CD4-positive, alpha-beta T cell treated with Interleukin-6 for 4 hours (primary cell): Measurements from ENCODE around the gene STS.

ENCODE experiments used
- DNase-seq: peaks from one replicate; pipeline ENCODE4 v3.0.0-alpha.2; 2020; ENCODE audit warnings: mixed read lengths

Gene STS, protein sequence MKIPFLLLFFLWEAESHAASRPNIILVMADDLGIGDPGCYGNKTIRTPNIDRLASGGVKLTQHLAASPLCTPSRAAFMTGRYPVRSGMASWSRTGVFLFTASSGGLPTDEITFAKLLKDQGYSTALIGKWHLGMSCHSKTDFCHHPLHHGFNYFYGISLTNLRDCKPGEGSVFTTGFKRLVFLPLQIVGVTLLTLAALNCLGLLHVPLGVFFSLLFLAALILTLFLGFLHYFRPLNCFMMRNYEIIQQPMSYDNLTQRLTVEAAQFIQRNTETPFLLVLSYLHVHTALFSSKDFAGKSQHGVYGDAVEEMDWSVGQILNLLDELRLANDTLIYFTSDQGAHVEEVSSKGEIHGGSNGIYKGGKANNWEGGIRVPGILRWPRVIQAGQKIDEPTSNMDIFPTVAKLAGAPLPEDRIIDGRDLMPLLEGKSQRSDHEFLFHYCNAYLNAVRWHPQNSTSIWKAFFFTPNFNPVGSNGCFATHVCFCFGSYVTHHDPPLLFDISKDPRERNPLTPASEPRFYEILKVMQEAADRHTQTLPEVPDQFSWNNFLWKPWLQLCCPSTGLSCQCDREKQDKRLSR

DNA sequence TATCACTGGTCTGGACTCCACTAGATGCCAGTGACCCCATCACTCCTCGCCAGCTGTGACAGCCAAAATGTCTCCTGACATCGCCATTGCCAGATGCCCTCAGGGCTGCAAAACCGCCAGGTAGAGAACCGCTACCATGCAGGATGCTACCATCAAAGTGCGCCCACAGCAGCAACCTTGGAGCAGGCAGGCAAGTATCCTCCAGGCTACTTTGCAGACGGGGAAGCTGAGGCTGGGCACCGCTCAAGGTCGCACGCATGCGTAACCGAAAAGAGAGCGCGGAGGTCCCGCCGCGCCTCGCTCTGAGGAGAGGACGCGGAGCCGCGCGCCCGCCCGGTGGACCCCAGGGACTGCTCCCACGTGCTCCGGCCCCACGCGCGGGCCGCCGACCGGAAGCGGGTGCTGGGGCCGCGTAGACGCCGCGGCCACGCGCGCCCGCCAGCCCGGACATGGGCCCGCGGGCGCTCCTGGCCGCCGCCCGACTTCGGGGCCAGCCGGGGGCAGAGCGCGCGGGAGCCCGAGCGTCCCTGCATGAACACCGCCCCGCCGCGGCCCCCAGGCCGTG is at the start of gene STS:
STS (plus strand) TSS at position 300 of the 565 bp plus-strand sequence. CDS start 105,488 bp downstream, outside the sequence.
- peak; percentile 60 for DNase-seq

DNA sequence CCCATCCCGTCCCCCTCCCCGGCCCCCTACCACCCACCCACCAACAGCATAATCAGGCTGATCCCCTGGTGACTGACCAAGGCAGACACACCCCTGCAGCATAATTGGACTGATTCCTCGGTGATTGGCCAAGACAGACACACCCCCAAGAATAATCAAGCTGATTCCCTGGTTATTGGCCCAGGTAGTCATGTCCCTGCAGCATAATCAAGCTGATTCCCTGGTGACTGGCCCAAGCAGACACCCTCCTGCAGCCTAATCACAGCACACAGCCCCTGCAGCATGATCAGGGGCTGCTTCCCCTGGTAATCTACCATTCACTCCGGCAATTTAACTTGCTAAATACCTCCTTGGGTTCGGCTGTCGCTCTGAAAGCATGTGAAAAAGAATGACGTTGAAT is 47.5 kb upstream of the STS start:
- DNase-seq, result no peak

DNA sequence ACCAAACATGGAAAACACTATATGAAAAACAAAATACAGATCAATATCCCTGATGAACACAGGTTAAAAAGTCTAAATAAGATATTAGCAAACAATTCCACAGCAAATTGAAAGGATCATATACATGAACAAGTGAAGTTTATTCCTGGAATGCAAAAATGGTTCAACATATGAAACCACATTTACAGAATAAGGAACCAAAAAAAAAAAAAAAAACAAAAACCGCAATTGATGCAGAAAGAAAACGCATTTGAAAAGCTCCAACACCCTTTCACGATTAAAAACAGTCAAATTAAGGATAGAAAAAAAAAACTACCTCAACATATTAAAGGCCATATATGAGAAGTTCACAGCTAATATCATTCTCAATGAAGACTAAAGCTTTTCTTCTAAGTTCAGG is 45.4 kb upstream of the STS start:
- no peak for DNase-seq

- no peak for DNase-seq
Observed at GRCh38 chrX:7106649-7107048, 40.9 kb upstream of the STS start.

- DNase-seq, result no peak
Observed at GRCh38 chrX:7108030-7108429, 39.5 kb upstream of the STS start.

- DNase-seq, result no peak
Observed at GRCh38 chrX:7109049-7109531, 38.4 kb upstream of the STS start.

GRCh38 chrX:7109838-7110793 is 37.4 kb upstream of the STS start:
- DNase-seq, result no peak

GRCh38 chrX:7110821-7111276 is 36.7 kb upstream of the STS start:
- DNase-seq, result no peak

DNA sequence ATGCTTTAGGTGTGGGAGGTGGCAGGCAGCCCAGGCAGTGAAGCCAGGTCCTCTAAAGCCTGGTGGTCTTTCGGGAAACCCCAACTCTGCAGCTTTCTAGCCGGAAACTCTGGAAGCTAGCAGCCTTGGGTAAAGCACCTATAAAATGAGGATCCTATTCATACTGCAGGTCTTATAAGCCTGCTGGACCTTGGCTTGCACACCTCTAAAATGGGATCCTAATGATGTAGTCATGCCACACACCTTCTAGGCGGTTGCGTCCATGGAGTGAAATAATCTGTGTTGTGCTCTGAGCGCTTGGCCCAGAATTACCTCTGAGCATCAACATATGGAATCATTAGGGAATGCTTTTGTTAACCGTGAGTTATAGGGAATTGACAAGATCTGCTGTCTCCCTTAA is 36.0 kb upstream of the STS start:
- DNase-seq, result no peak

DNA sequence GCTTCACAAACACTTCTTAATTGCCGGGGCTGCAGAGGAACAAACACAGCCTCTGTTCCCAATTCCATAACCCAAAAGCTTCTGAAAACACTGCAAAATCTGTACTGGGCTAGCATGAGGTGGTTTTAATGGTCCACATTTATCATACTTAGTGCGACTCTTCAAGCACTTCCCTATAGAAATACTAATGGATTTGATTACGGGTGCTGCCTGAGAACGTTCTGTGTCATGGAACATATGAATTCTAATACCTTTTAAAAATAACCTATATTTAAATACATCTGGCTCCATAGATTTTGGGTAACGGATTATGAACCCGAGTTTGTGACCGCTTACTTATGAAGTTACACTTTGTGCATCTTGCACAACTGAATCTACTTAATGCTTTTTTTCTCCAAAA is 35.4 kb upstream of the STS start:
- DNase-seq, result no peak

- DNase-seq, result no peak
Observed at GRCh38 chrX:7115557-7115956, 32.0 kb upstream of the STS start.

DNA sequence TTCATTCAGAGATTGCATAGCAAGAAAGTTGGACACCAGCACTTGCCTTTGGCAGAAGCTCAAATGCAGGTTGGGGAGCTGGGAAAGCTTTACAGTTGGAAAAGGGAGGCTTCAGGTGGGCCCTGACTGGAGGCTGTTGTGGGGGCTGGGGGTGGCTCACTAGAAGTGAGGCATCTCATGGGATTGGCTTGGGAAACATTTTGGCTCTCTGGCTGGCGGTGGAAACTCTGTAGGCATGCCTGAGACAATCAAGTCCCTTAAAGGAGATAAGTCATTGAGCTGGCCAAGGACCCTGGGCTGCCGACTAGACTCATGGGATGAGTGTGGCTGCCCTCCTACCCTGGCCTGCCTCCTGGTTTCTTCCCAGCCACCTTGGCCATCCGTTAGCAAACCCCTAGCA is 31.4 kb upstream of the STS start:
- DNase-seq, result no peak

GRCh38 chrX:7117587-7117986 is 29.9 kb upstream of the STS start:
- no peak for DNase-seq

DNA sequence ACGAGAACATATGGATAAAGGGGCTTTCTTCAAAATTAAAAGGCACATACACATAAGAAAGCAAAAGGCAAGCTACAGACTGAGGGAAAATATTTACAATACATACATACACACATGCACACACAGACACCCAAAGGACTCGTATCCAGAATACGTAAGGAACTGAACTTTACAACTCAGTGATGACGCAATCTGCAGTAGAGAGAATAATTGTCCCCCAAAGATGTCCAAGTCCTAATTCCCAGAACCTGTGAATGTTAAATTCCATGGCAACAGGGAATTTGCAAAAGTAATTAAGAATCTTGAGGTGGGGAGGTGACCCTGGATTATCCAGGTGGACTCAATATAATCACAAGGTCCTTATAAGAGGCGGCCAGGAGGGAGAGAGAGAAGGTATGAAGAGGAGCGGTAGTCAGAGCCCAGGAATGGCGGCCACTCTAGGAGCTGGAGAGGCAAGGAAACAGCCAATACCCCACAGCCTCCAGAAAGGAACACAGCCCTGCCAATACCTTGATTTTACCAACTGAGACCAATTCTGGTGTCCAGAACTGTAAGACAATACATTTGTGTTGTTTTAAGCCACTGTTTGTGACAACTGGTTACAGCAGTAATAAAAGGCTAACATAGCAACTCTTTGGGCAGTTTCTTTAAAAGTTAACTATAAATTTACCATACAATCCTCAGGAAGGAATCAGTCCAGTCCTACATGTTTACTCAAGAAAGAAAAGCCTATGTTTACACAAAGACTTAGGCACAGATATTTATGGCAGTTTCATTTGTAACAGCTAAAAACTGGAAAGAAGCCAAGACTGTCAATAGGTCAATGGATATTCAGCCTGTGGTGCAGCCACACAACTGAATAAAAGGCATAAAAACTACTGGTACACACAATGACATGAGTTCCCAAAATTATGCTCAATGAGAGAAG is 27.3 kb upstream of the STS start:
- DNase-seq, result no peak

GRCh38 chrX:7120878-7121219 is 26.7 kb upstream of the STS start:
- DNase-seq, result no peak

- no peak for DNase-seq
Observed at GRCh38 chrX:7127056-7127455, 20.5 kb upstream of the STS start.

GRCh38 chrX:7131621-7132020 is 15.9 kb upstream of the STS start:
- DNase-seq, result no peak

GRCh38 chrX:7132335-7133049 is 15.0 kb upstream of the STS start:
- DNase-seq, result peak; percentile 44

DNA sequence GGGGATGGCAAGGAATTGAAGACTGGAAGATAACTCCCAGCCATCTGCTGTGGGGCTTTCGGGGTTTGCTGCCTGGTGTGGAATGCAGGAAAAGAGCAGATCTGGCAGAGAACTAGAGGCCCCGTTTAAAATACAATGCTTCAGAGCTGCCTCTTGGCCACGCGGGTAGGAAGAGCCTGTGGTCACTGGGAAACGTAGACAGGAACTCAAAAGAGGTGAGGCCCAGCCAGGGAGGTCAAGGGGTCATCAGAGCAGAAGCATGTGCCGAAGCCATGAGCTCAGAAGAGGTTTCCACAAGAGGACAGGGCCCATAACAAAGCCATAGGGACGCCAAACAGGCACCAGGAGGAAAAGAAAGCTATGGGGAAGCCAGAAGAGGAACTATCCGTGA is 14.5 kb upstream of the STS start:
- no peak for DNase-seq

DNA sequence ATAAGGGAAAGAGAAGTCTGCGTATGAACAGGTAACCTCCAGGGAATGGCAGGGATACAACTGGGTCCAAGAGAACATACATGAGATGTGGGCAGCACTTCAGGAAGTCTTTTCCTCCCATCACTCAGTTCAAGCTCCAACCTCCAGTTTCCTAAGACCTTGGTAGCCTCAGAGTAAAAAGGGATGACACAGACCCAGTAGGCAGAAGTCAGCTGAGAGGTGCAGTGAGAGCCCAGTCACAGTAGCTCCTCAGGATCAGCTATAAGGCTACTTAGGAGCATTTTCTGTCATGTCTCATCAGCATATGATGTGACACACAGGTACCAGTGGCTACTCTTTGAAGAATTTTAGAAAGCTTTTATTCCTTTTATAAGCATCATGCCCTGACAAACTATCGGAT is 12.5 kb upstream of the STS start:
- no peak for DNase-seq
